ENCODE data around the gene SMYD3. TPM values are rescaled to one million over a fixed set of nuclear protein-coding genes. Genes with fewer than 3 reads are reported as not detected.

SMYD3 gene
- polyA plus RNA-seq, 1 experiment: 39.9 TPM

DNA sequence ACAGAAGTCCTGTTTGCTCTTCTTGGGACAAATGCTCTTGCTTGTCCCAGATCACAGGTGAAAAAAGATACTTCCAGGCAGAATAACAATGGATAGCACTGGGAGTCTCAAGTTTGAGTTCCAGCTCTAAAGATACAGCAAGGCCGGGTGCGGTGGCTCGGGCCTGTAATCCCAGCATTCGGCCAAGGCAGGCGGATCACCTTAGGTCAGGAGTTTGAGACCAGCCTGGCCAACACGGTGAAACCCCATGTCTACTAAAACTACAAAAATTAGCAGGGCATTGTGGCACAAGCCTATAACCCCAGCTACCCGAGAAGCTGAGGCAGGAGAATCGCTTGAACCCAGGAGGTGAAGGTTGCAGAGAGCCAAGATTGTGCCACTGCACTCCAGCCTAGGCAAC is 337.6 kb downstream of the SMYD3 start:
- DNase-seq (ENCODE audit: low read depth, low spot score): no peak
- POLR2A ChIA-PET: no interaction called here
- no peak overlapping the region for H3K27ac ChIP-seq (ENCODE audit: low read depth, low read length)
- CTCF ChIA-PET: no interaction called here
- TF ChIP-seq, protein P1, sequence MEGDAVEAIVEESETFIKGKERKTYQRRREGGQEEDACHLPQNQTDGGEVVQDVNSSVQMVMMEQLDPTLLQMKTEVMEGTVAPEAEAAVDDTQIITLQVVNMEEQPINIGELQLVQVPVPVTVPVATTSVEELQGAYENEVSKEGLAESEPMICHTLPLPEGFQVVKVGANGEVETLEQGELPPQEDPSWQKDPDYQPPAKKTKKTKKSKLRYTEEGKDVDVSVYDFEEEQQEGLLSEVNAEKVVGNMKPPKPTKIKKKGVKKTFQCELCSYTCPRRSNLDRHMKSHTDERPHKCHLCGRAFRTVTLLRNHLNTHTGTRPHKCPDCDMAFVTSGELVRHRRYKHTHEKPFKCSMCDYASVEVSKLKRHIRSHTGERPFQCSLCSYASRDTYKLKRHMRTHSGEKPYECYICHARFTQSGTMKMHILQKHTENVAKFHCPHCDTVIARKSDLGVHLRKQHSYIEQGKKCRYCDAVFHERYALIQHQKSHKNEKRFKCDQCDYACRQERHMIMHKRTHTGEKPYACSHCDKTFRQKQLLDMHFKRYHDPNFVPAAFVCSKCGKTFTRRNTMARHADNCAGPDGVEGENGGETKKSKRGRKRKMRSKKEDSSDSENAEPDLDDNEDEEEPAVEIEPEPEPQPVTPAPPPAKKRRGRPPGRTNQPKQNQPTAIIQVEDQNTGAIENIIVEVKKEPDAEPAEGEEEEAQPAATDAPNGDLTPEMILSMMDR (IDR thresholded peaks at IDR 0.05; ENCODE audit: low read depth, low read length): no peak
- no peaks in the 10 kb centered on the region for H3K27me3 ChIP-seq (ENCODE audit: control insufficient read depth, insufficient read depth, low read length)
- H3K4me3 ChIP-seq (ENCODE audit: low read depth, low read length): no peak overlapping the region
- H3K9me3 ChIP-seq (ENCODE audit: control insufficient read depth, insufficient read depth, low read length): no peaks in the 10 kb centered on the region

DNA sequence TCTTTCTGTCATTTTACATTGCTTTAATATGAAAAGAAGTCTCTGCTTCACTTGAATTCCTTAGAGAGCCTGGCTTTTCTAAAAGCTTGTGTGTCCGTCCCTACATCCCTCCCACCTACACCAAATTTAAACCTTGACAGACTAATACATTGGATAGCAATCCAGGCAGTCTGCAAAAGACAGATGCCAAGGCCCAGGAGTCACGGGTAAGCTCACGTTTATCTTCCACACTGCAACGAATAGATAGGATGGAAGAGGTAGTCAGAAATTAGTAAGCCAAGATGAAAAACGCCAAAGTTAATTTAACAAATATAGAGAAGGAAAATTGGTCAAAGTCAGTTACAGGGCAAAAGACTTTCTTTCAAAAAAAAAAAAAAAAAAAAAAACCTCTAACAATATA is 338.1 kb downstream of the SMYD3 start:
- ChIA-PET CTCF (interaction anchor here (0.6 kb wide), 1 partner anchor 677 kb away, joined by 6 read pairs; no protein-coding TSS in a partner anchor), POLR2A (no interaction called here)
- H3K4me3 ChIP-seq (ENCODE audit: low read depth, low read length): no peak overlapping the region
- H3K9me3 ChIP-seq (ENCODE audit: control insufficient read depth, insufficient read depth, low read length): no peaks in the 10 kb centered on the region
- no peak overlapping the region for H3K27ac ChIP-seq (ENCODE audit: low read depth, low read length)
- DNase-seq (ENCODE audit: low read depth, low spot score): no peak
- TF ChIP-seq, protein P1 (IDR thresholded peaks at IDR 0.05; ENCODE audit: low read depth, low read length): no peak
- H3K27me3 ChIP-seq (ENCODE audit: control insufficient read depth, insufficient read depth, low read length): no peaks in the 10 kb centered on the region

DNA sequence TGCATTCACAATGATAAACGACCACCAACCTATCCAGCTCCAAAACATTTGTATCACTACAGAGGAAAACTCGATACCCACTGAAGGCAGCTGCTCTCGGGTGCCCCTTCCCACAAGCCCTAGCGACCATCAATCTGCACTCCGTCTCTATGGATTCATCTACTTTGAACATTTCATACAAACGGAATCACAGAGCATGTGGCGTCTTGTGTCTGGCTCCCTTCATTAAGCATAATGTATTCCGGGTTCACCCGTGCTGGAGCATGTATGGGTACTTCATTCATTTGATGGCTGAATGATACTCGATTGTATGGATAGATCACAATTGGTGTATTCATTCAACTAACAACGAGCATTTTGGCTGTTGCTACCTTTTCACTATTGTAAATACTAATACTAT is 340.2 kb downstream of the SMYD3 start:
- Histone ChIP-seq H3K27me3 (ENCODE audit: control insufficient read depth, insufficient read depth, low read length) (no peaks in the 10 kb centered on the region), H3K27ac (ENCODE audit: low read depth, low read length) (no peak overlapping the region), H3K9me3 (ENCODE audit: control insufficient read depth, insufficient read depth, low read length) (no peaks in the 10 kb centered on the region), H3K4me3 (ENCODE audit: low read depth, low read length) (no peak overlapping the region)
- CTCF ChIA-PET: interaction anchor here (1.0 kb wide), 1 partner anchor 1124 kb away, joined by 3 read pairs; no protein-coding TSS in a partner anchor
- no peak for DNase-seq (ENCODE audit: low read depth, low spot score)
- TF ChIP-seq, protein P1 (IDR thresholded peaks at IDR 0.05; ENCODE audit: low read depth, low read length): no peak
- POLR2A ChIA-PET: no interaction called here

DNA sequence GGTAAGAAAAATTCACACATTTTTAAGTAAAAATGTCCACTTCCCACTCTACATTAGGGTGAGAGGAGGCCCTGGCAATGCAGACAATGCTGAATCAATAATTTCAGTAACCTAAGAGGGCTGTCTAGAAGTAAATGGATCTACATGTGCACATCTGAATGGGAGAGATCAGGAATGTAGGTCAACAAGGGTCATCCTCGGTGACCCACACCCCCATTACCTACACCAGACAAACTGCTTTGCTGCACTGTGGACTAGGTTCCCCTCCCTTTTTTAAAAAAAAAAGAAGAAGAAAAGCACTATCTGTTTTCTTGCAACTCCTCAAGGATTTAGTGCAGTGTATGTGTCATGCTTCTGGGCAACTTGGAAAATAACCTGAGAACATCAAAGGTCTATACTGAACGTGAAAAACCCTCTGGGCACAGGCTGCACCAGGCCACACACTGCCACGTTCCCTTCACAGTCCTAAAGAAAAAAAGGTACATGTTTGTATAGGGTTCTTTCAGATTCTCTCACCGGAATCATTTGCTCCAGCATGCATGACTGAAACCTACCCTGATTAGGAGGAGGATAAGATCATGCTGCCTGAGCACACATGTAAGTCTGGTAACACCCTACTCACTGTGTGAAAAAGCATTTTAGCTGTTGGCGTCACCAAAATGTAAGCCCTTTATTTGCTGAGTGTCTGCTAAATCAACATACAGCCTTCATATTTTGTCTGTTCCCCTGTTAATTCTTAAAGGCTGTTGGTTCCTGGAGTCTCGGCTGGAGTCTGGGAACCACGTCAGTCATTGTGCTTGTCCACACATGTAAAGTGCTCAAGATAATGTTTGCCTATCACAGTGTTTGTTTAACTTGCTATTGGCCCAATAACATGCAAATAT is 341.0 kb downstream of the SMYD3 start:
- DNase-seq (ENCODE audit: low read depth, low spot score): no peak
- H3K27me3 ChIP-seq (ENCODE audit: control insufficient read depth, insufficient read depth, low read length): no peaks in the 10 kb centered on the region
- H3K9me3 ChIP-seq (ENCODE audit: control insufficient read depth, insufficient read depth, low read length): no peaks in the 10 kb centered on the region
- TF ChIP-seq, protein P1 (IDR thresholded peaks at IDR 0.05; ENCODE audit: low read depth, low read length): no peak
- H3K4me3 ChIP-seq (ENCODE audit: low read depth, low read length): no peak overlapping the region
- ChIA-PET POLR2A (no interaction called here), CTCF (interaction anchor here (1.0 kb wide), 1 partner anchor 1123 kb away, joined by 3 read pairs; no protein-coding TSS in a partner anchor)
- H3K27ac ChIP-seq (ENCODE audit: low read depth, low read length): no peak overlapping the region

DNA sequence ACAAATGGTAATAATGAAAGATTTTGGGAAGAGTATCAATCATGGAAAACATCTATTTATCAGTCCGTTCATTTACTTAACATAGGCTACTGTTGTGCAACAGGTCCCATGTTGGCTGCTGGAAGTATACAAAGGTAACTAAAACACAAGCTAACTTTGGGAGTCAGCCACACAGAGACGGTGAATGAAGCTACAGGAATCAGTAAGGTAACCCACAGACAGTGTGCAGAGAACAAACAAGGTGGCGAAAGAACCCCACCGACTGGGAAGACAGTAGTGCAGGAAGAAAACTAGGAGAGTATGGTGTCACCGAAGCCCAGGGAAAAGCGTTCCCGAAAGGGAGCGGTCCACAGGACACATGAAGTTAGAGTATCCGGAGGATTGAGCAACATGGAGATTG is 342.3 kb downstream of the SMYD3 start:
- TF ChIP-seq, protein P1 (IDR thresholded peaks at IDR 0.05; ENCODE audit: low read depth, low read length): no peak
- no peak for DNase-seq (ENCODE audit: low read depth, low spot score)
- POLR2A ChIA-PET: no interaction called here
- Histone ChIP-seq H3K4me3 (ENCODE audit: low read depth, low read length) (no peak overlapping the region), H3K27me3 (ENCODE audit: control insufficient read depth, insufficient read depth, low read length) (no peaks in the 10 kb centered on the region), H3K27ac (ENCODE audit: low read depth, low read length) (no peak overlapping the region), H3K9me3 (ENCODE audit: control insufficient read depth, insufficient read depth, low read length) (no peaks in the 10 kb centered on the region)
- CTCF ChIA-PET: no interaction called here
